WTC11 (cell line): ENCODE measurements around the gene DNAJB11. TPM values are rescaled to one million over a fixed set of nuclear protein-coding genes. Genes with fewer than 3 reads are reported as not detected.

Source experiments
- ATAC-seq: fragments of 200-7000 bp; cut with Tn5 transposase; 2 replicates; pipeline ENCODE4 v1.10.0; 2021; ENCODE audit warnings: mild to moderate bottlenecking, moderate library complexity
- CTCF ChIA-PET: fragments of 300-600 bp; sonication (Branson Sonifier 250); formaldehyde crosslinking; loops from one replicate; lab custom pipeline; 2021; ENCODE audit warnings: antibody characterized with exemption; lab: Charles Lee
- POLR2A ChIA-PET: fragments of 350-600 bp; sonication (Branson Sonifier 250); formaldehyde crosslinking; loops from one replicate; lab custom pipeline; 2021; ENCODE audit warnings: antibody characterized with exemption; lab: Charles Lee
- DNase-seq: peaks from one replicate; pipeline ENCODE4 v3.0.0; 2021; ENCODE audit warnings: low spot score
- H3K27ac Mint-ChIP-seq: 2 replicates; pipeline ENCODE4 v1.8.0; 2021; ENCODE audit warnings: mixed read lengths
- H3K27me3 Mint-ChIP-seq: 2 replicates; pipeline ENCODE4 v1.8.0; 2021; ENCODE audit warnings: low read depth, mild to moderate bottlenecking, moderate library complexity, mixed read lengths
- H3K36me3 Mint-ChIP-seq: 2 replicates; pipeline ENCODE4 v1.8.0; 2021; ENCODE audit warnings: mixed read lengths
- H3K4me1 Mint-ChIP-seq: 2 replicates; pipeline ENCODE4 v1.8.0; 2022; ENCODE audit warnings: mixed read lengths
- H3K4me3 Mint-ChIP-seq: 2 replicates; pipeline ENCODE4 v1.8.0; 2021; ENCODE audit warnings: mild to moderate bottlenecking, moderate library complexity, mixed read lengths
- H3K9me3 Mint-ChIP-seq: 2 replicates; pipeline ENCODE4 v1.8.0; 2021; ENCODE audit warnings: mixed read lengths
- CBFB ChIP-seq: sonication (generic); formaldehyde crosslinking; IDR thresholded peaks from 2 replicates; pipeline ENCODE4 v1.8.1; 2022; ENCODE audit warnings: mild to moderate bottlenecking, low read depth, missing genetic modification reagents
- FOXP1 ChIP-seq: sonication (generic); formaldehyde crosslinking; IDR thresholded peaks from 2 replicates; pipeline ENCODE4 v1.8.0; 2022; ENCODE audit warnings: missing genetic modification reagents, mild to moderate bottlenecking, moderate library complexity, borderline replicate concordance
- GRHL2 ChIP-seq: fragments of 250-450 bp; sonication (Bioruptor Pico); IDR thresholded peaks from 2 replicates; pipeline ENCODE4 v1.8.0; 2022; ENCODE audit warnings: mild to moderate bottlenecking, moderate library complexity; ENCODE audit not compliant: insufficient replicate concordance, severe bottlenecking
- GTF2I ChIP-seq: fragments of 250-450 bp; sonication (Bioruptor Pico); conservative IDR thresholded peaks from 2 replicates; pipeline ENCODE4 v1.4.0; 2021; ENCODE audit warnings: mild to moderate bottlenecking
- IRF2 ChIP-seq: sonication (generic); formaldehyde crosslinking; IDR thresholded peaks from 2 replicates; pipeline ENCODE4 v1.8.0; 2022; ENCODE audit warnings: low read depth, missing genetic modification reagents, borderline replicate concordance
- MXD4 ChIP-seq: fragments of 250-450 bp; sonication (Bioruptor Pico); IDR thresholded peaks from 2 replicates; pipeline ENCODE4 v1.8.0; 2021; ENCODE audit warnings: mild to moderate bottlenecking, moderate library complexity, borderline replicate concordance
- NFATC4 ChIP-seq: fragments of 250-450 bp; sonication (Bioruptor Pico); IDR thresholded peaks from 2 replicates; pipeline ENCODE4 v1.9.0; 2021; ENCODE audit warnings: mild to moderate bottlenecking
- NR2C2 ChIP-seq: sonication (generic); formaldehyde crosslinking; IDR thresholded peaks from 2 replicates; pipeline ENCODE4 v1.8.0; 2022; ENCODE audit warnings: mild to moderate bottlenecking, missing genetic modification reagents
- SMAD3 ChIP-seq: sonication (generic); formaldehyde crosslinking; IDR thresholded peaks from 2 replicates; pipeline ENCODE4 v1.8.0; 2022; ENCODE audit warnings: missing genetic modification reagents, mild to moderate bottlenecking, borderline replicate concordance
- TP53 ChIP-seq: sonication (generic); formaldehyde crosslinking; IDR thresholded peaks from 2 replicates; pipeline ENCODE4 v1.8.1; 2023; ENCODE audit warnings: mild to moderate bottlenecking, missing genetic modification reagents
- ZNF121 ChIP-seq: sonication (generic); formaldehyde crosslinking; IDR thresholded peaks from 2 replicates; pipeline ENCODE4 v1.8.0; 2023; ENCODE audit warnings: missing genetic modification reagents
- ZNF138 ChIP-seq: sonication (generic); formaldehyde crosslinking; conservative IDR thresholded peaks from 2 replicates; pipeline ENCODE4 v1.8.1; 2022; ENCODE audit warnings: mild to moderate bottlenecking, moderate library complexity, missing genetic modification reagents
- ZNF219 ChIP-seq: sonication (generic); formaldehyde crosslinking; IDR thresholded peaks from 2 replicates; pipeline ENCODE4 v1.8.0; 2023; ENCODE audit warnings: missing genetic modification reagents, mild to moderate bottlenecking, borderline replicate concordance
- ZNF423 ChIP-seq: fragments of 250-450 bp; sonication (Bioruptor Pico); IDR thresholded peaks from 2 replicates; pipeline ENCODE4 v2.1.2; 2022; ENCODE audit warnings: mild to moderate bottlenecking, moderate library complexity
- total RNA-seq: library from RNA; stranded (reverse); gene quantifications from 3 replicates; pipeline ENCODE4 v1.2.3, GENCODE V29; 2021
- TF ChIP-seq, protein P1 (sequence below): sonication (generic); formaldehyde crosslinking; conservative IDR thresholded peaks from 2 replicates; pipeline ENCODE4 v1.8.1; 2023; ENCODE audit warnings: mild to moderate bottlenecking, low read depth, missing genetic modification reagents, moderate library complexity
- TF ChIP-seq, protein P2 (sequence below): sonication (generic); formaldehyde crosslinking; IDR thresholded peaks from 2 replicates; pipeline ENCODE4 v1.8.1; 2023; ENCODE audit warnings: mild to moderate bottlenecking, missing genetic modification reagents
- TF ChIP-seq, protein P3 (sequence below): sonication (generic); formaldehyde crosslinking; IDR thresholded peaks from 2 replicates; pipeline ENCODE4 v1.8.1; 2022; ENCODE audit warnings: mild to moderate bottlenecking, moderate library complexity, missing genetic modification reagents
- TF ChIP-seq, protein P4 (sequence below): sonication (generic); formaldehyde crosslinking; IDR thresholded peaks from 2 replicates; pipeline ENCODE4 v1.8.0; 2023; ENCODE audit warnings: missing genetic modification reagents
- TF ChIP-seq, protein P5 (sequence below): sonication (generic); formaldehyde crosslinking; IDR thresholded peaks from 2 replicates; pipeline ENCODE4 v1.8.1; 2023; ENCODE audit warnings: mild to moderate bottlenecking, missing genetic modification reagents, moderate library complexity
- TF ChIP-seq, protein P6 (sequence below): sonication (generic); formaldehyde crosslinking; IDR thresholded peaks from 2 replicates; pipeline ENCODE4 v1.8.0; 2022; ENCODE audit warnings: mild to moderate bottlenecking, missing genetic modification reagents

The DNAJB11 gene
- total RNA-seq, 1 experiment from 2014 or later = 56.3 TPM

DNA sequence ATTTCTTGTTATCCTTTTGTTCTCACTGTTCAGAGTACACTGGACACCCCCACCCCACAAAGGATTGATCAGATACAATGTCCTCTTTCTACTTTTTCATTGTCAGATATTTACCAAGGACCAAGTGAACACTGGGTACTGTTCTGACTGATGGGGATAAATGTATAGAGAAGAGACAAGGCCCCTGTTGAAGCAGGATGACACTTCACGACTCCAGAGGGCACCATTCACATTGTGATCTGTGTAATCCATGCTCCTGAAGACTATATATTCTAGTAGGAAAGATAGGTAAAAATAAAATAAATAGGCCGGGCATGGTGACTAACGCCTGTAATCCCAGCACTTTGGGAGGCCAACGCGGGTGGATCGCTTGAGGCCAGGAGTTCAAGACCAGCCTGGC is 19.1 kb upstream of the DNAJB11 start (continued):
- no peak for TF ChIP-seq ZNF121
- TF ChIP-seq IRF2 (CRISPR knock-in tag) = no peak
- TF ChIP-seq MXD4 (CRISPR knock-in tag) = no peak
- TF ChIP-seq TP53 = no peak
- TF ChIP-seq, protein P1, sequence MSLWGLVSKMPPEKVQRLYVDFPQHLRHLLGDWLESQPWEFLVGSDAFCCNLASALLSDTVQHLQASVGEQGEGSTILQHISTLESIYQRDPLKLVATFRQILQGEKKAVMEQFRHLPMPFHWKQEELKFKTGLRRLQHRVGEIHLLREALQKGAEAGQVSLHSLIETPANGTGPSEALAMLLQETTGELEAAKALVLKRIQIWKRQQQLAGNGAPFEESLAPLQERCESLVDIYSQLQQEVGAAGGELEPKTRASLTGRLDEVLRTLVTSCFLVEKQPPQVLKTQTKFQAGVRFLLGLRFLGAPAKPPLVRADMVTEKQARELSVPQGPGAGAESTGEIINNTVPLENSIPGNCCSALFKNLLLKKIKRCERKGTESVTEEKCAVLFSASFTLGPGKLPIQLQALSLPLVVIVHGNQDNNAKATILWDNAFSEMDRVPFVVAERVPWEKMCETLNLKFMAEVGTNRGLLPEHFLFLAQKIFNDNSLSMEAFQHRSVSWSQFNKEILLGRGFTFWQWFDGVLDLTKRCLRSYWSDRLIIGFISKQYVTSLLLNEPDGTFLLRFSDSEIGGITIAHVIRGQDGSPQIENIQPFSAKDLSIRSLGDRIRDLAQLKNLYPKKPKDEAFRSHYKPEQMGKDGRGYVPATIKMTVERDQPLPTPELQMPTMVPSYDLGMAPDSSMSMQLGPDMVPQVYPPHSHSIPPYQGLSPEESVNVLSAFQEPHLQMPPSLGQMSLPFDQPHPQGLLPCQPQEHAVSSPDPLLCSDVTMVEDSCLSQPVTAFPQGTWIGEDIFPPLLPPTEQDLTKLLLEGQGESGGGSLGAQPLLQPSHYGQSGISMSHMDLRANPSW (CRISPR knock-in tag) = no peak
- TF ChIP-seq, all 79 proteins: peak for 0

GRCh38 chr3:186552408-186553031 is 18.0 kb upstream of the DNAJB11 start:
- H3K27ac Mint-ChIP-seq = no peak overlapping the region; the same call in 1 of the 2 replicates
- no peaks in the 10 kb centered on the region for H3K9me3 Mint-ChIP-seq
- no peak for ATAC-seq
- TF ChIP-seq GTF2I (no peak), MXD4 (CRISPR knock-in tag) (no peak), CBFB (CRISPR knock-in tag) (no peak), ZNF138 (CRISPR knock-in tag) (no peak), ZNF423 (CRISPR knock-in tag) (no peak), SMAD3 (CRISPR knock-in tag) (no peak), GRHL2 (CRISPR knock-in tag) (no peak), NR2C2 (CRISPR knock-in tag) (no peak), ZNF219 (CRISPR knock-in tag) (no peak), FOXP1 (CRISPR knock-in tag) (no peak), NFATC4 (no peak)
- TF ChIP-seq, protein P2, sequence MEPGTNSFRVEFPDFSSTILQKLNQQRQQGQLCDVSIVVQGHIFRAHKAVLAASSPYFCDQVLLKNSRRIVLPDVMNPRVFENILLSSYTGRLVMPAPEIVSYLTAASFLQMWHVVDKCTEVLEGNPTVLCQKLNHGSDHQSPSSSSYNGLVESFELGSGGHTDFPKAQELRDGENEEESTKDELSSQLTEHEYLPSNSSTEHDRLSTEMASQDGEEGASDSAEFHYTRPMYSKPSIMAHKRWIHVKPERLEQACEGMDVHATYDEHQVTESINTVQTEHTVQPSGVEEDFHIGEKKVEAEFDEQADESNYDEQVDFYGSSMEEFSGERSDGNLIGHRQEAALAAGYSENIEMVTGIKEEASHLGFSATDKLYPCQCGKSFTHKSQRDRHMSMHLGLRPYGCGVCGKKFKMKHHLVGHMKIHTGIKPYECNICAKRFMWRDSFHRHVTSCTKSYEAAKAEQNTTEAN (CRISPR knock-in tag) = no peak
- TF ChIP-seq, protein P3, sequence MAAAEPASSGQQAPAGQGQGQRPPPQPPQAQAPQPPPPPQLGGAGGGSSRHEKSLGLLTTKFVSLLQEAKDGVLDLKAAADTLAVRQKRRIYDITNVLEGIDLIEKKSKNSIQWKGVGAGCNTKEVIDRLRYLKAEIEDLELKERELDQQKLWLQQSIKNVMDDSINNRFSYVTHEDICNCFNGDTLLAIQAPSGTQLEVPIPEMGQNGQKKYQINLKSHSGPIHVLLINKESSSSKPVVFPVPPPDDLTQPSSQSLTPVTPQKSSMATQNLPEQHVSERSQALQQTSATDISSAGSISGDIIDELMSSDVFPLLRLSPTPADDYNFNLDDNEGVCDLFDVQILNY (CRISPR knock-in tag) = no peak
- TF ChIP-seq, protein P4, sequence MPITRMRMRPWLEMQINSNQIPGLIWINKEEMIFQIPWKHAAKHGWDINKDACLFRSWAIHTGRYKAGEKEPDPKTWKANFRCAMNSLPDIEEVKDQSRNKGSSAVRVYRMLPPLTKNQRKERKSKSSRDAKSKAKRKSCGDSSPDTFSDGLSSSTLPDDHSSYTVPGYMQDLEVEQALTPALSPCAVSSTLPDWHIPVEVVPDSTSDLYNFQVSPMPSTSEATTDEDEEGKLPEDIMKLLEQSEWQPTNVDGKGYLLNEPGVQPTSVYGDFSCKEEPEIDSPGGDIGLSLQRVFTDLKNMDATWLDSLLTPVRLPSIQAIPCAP = no peak
- TF ChIP-seq, protein P5, sequence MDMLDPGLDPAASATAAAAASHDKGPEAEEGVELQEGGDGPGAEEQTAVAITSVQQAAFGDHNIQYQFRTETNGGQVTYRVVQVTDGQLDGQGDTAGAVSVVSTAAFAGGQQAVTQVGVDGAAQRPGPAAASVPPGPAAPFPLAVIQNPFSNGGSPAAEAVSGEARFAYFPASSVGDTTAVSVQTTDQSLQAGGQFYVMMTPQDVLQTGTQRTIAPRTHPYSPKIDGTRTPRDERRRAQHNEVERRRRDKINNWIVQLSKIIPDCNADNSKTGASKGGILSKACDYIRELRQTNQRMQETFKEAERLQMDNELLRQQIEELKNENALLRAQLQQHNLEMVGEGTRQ (CRISPR knock-in tag) = no peak
- TF ChIP-seq, protein P6, sequence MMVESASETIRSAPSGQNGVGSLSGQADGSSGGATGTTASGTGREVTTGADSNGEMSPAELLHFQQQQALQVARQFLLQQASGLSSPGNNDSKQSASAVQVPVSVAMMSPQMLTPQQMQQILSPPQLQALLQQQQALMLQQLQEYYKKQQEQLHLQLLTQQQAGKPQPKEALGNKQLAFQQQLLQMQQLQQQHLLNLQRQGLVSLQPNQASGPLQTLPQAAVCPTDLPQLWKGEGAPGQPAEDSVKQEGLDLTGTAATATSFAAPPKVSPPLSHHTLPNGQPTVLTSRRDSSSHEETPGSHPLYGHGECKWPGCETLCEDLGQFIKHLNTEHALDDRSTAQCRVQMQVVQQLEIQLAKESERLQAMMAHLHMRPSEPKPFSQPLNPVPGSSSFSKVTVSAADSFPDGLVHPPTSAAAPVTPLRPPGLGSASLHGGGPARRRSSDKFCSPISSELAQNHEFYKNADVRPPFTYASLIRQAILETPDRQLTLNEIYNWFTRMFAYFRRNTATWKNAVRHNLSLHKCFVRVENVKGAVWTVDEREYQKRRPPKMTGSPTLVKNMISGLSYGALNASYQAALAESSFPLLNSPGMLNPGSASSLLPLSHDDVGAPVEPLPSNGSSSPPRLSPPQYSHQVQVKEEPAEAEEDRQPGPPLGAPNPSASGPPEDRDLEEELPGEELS (CRISPR knock-in tag) = no peak
- TF ChIP-seq, all 79 proteins: peak for 0
- Mint-ChIP-seq H3K36me3 (peaks cover 20% of the 10 kb centered on the region), H3K4me3 (no peak overlapping the region), H3K4me1 (no peaks in the 10 kb centered on the region), H3K27me3 (no peaks in the 10 kb centered on the region)
- CTCF ChIA-PET = no interaction called here
- no peak for DNase-seq
- POLR2A ChIA-PET = no interaction called here
